Kidney (tissue), 14 donors: ENCODE results near the gene GSTA5. TPM values are rescaled to one million over a fixed set of nuclear protein-coding genes. Genes with fewer than 3 reads are reported as not detected.

Experiments
- DNase-seq, 5 donors: peaks; one replicate each; pipeline ENCODE4 v3.0.0-alpha.2; 2013 to 2020
- FAIRE-seq: peaks from 2 replicates; lab custom pipeline; 2012; peaks lifted over from hg19 to GRCh38; lab: Jason Lieb, UNC
- H3K27ac ChIP-seq, 2 donors: one replicate each; pipeline ENCODE4 v1.7.0; 2013; ENCODE audit warnings: low read depth in 2 of 2, low read length in 2 of 2, inconsistent platforms in 1 of 2
- H3K27me3 ChIP-seq: one replicate; pipeline ENCODE4 v1.7.1; 2013; ENCODE audit warnings: low read length, inconsistent platforms; ENCODE audit not compliant: control insufficient read depth, insufficient read depth
- H3K36me3 ChIP-seq, 3 donors: one replicate each; pipeline versions ENCODE4 v1.7.0 to v1.7.1; 2013; ENCODE audit warnings: low read length in 3 of 3, control low read depth in 1 of 3, inconsistent platforms in 1 of 3; ENCODE audit not compliant: insufficient read depth in 3 of 3, control insufficient read depth in 2 of 3
- H3K4me1 ChIP-seq, 3 donors: one replicate each; pipeline versions ENCODE4 v1.7.0 to v1.7.1; 2013; ENCODE audit warnings: low read length in 3 of 3, inconsistent platforms in 1 of 3, low read depth in 1 of 3; ENCODE audit not compliant: control insufficient read depth in 2 of 3, insufficient read depth in 2 of 3
- H3K4me3 ChIP-seq, 3 donors: one replicate each; pipeline versions ENCODE4 v1.7.0 to v1.8.1; 2013; ENCODE audit warnings: low read length in 3 of 3, control low read depth in 1 of 3, inconsistent platforms in 1 of 3
- H3K9ac ChIP-seq, 3 donors: one replicate each; pipeline versions ENCODE4 v1.7.0 to v1.7.1; 2013; ENCODE audit warnings: low read length in 3 of 3, control low read depth in 1 of 3, inconsistent platforms in 1 of 3
- H3K9me3 ChIP-seq, 3 donors: one replicate each; pipeline versions ENCODE4 v1.7.0 to v1.7.1; 2013; ENCODE audit warnings: low read length in 3 of 3, control low read depth in 1 of 3, inconsistent platforms in 1 of 3; ENCODE audit not compliant: control insufficient read depth in 2 of 3, insufficient read depth in 1 of 3
- CTCF ChIP-seq: IDR thresholded peaks from 3 replicates; pipeline ENCODE4 v1.5.1; 2012; ENCODE audit warnings: mild to moderate bottlenecking, moderate library complexity, borderline replicate concordance; ENCODE audit not compliant: insufficient read depth; ENCODE audit errors: extremely low read depth
- intact Hi-C: fragments of 100-400 bp; cut with DNase I; formaldehyde crosslinking; loops from one replicate; pipeline ENCODE4 v1.11.1; 2022
- polyA plus RNA-seq: library from polyadenylated mRNA; stranded (reverse); fragments of 350-450 nt; fragmentation: Illumina TruSeq; extraction: RNeasy Lipid Tissue Mini Kit (QIAGEN cat#74804); gene quantifications from one replicate; pipeline ENCODE4 v1.2.3, GENCODE V29; 2014; ENCODE audit warnings: low read depth, low replicate concordance; ENCODE audit not compliant: insufficient read depth
- total RNA-seq: library from RNA; stranded (reverse); fragmentation: NEBNext Ultra II Directional; extraction: Animal tissue kit (Norgen Biotek cat#: 25700); gene quantifications from one replicate; pipeline ENCODE4 v1.2.1, GENCODE V29; 2021
- donor health status: control.
- donor health status: control.
- donor health status: control.
- donor health status: control.
- donor health status: control.
- donor health status: DM: yes; HTN: yes; CAD: no.
- donor health status: Normal renal cell carcinoma (clear cell type).

Gene GSTA5
- total and polyA plus RNA-seq, 2 donors from 2014 or later: not detected

DNA sequence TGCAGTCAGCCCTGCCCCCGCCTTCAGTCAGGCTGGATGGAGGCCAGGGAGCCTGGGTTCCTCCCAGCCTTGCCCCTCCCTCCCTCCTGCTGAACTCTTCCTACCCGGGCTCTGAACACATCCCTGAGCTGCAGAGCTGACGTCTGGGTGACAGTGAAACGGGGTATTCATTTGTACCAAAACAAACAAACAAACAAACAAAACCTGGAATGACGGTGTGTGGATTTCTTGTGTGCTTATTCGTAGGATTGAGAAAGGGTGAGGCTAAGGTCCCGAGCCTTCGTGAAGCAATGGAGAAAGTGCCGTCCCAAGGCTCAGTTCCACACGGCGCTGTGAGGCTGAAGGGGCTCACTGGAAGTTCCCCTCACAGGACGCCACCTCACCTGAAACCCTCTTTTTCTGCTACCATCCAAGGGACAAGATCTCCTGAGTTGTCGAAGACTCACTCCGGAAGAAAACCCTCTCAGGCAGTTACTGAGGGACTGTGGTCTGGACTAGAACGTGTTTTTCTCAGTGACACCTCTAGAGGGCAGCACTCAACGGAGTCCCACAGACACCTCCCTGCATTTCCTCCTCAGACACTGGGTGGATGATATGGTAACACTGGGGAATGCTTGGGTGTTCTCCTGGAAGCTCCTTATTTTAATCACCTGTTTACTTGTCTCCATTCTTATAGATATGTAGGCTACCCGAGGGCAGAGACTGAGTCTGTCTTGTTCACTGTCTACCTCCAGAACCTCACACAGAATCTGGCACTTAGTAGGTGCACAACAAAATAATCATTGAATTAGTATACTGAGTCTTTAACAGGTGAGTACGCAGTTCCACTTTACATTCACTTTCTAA, 41.6 kb upstream of the GSTA5 start:
- TF ChIP-seq CTCF: peak; percentile 81
- FAIRE-seq (peak; percentile 44), DNase-seq (peak in 4 of 5 donors; percentile 75 to 87 (median 80))
- no peaks in the 10 kb centered on the region for H3K36me3 ChIP-seq
- peak overlapping the region; percentile 73 to 90 (median 81) for H3K4me3 ChIP-seq
- H3K4me1 ChIP-seq: peaks cover 0 to 2% (median 0%) of the 10 kb centered on the region in 3 donors
- H3K27me3 ChIP-seq: no peaks in the 10 kb centered on the region
- no peaks in the 10 kb centered on the region for H3K9me3 ChIP-seq
- intact Hi-C loops: no loop called here
- no peak overlapping the region for H3K27ac ChIP-seq
- peak overlapping the region; percentile 43 to 82 (median 66) for H3K9ac ChIP-seq

- Histone ChIP-seq H3K27ac (no peak overlapping the region), H3K27me3 (no peaks in the 10 kb centered on the region), H3K9me3 (no peaks in the 10 kb centered on the region), H3K4me1 (peaks cover 0 to 2% (median 0%) of the 10 kb centered on the region in 3 donors), H3K4me3 (peak overlapping the region in 2 of 3 donors; percentile 81 to 90), H3K36me3 (no peaks in the 10 kb centered on the region), H3K9ac (no peak overlapping the region)
- intact Hi-C loops: no loop called here
- DNase-seq: no peak
- TF ChIP-seq CTCF: no peak
- no peak for FAIRE-seq
Measured at GRCh38 chr6:52881662-52881995, 41.0 kb upstream of the GSTA5 start.

DNA sequence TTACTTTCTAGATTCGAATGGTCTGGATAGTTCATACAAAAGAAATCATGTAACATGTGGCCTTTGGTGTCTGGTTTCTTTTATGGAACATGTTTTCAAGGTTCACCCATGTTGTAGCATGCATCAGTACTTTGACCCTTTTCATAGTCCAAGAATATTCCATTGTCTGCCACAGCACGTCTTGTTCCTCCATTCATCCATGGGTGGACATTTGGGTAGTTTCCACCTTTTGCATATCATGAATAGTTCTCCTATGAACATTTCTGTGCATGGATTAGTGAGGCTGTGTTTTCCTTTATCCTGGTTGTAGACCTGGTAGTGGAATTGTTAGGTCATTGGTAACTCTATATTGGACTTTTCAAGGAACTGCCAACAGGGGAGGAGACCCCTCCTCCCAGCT, 37.2 kb upstream of the GSTA5 start:
- Histone ChIP-seq H3K27me3 (no peaks in the 10 kb centered on the region), H3K4me3 (no peak overlapping the region), H3K4me1 (peaks cover 0 to 2% (median 0%) of the 10 kb centered on the region in 3 donors), H3K9ac (no peak overlapping the region), H3K36me3 (no peaks in the 10 kb centered on the region), H3K27ac (no peak overlapping the region), H3K9me3 (no peaks in the 10 kb centered on the region)
- DNase-seq (no peak), FAIRE-seq (no peak)
- TF ChIP-seq CTCF: no peak
- intact Hi-C loops: no loop called here
